Left kidney (tissue), 2 donors: ENCODE data around the gene NRXN2. TPM values are rescaled to one million over a fixed set of nuclear protein-coding genes. Genes with fewer than 3 reads are reported as not detected.
"Not testable (repeated sequence)": the region's sequence is repeated elsewhere in the genome, so short reads cannot be mapped to it uniquely, and the experiment has no call there.

Experiments used
- DNase-seq: peaks from one replicate; pipeline ENCODE4 v3.0.0-alpha.2; 2013
- polyA plus RNA-seq: library from polyadenylated mRNA; unstranded; fragments of 120-200 nt; gene quantifications from one replicate; pipeline ENCODE4 v1.2.1, GENCODE V29; 2013; ENCODE audit not compliant: insufficient read length

NRXN2 gene
- polyA plus RNA-seq, 1 donor: 14.9 TPM

DNA sequence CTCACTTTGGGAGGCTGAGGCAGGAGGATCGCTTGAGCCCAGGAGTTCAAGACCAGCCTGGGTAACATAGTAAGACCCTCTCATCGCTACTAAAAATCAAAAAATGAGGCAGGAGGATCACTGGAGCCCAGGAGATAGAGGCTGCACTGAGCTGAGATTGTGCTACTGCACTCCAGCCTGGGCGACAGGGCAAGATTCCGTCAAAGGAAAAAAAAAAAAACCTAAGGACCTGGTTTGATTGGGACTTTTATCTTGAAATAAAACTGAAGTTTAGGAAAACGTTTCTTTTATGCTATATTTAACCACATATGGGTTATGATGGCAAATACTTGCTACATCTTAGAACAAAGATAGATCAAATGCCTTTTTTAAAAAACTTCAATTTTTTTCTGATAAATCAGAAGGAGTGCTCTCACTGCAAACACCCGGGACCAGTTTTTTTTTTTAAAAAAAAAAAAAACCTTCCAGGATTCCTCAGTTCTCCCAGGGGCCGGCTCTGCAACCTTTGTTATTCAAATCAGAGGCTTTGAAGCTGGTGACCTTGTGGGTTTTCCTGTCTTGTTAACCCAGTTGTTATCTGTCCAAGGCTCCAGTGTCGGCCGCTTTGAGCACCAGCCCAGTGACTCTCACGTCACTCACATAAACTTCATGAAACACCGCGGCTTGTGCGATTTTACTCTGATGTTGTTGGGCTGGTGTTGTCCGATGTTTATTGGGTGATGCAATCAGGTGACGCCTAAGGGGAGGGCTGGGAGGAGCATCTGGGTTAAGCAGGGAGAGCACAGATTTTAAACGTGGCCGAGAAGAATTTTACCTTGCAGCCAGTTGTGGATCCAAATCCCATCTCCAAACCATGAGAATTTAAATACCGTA is 156.7 kb downstream of the NRXN2 start:
- peak; percentile 88 for DNase-seq

DNA sequence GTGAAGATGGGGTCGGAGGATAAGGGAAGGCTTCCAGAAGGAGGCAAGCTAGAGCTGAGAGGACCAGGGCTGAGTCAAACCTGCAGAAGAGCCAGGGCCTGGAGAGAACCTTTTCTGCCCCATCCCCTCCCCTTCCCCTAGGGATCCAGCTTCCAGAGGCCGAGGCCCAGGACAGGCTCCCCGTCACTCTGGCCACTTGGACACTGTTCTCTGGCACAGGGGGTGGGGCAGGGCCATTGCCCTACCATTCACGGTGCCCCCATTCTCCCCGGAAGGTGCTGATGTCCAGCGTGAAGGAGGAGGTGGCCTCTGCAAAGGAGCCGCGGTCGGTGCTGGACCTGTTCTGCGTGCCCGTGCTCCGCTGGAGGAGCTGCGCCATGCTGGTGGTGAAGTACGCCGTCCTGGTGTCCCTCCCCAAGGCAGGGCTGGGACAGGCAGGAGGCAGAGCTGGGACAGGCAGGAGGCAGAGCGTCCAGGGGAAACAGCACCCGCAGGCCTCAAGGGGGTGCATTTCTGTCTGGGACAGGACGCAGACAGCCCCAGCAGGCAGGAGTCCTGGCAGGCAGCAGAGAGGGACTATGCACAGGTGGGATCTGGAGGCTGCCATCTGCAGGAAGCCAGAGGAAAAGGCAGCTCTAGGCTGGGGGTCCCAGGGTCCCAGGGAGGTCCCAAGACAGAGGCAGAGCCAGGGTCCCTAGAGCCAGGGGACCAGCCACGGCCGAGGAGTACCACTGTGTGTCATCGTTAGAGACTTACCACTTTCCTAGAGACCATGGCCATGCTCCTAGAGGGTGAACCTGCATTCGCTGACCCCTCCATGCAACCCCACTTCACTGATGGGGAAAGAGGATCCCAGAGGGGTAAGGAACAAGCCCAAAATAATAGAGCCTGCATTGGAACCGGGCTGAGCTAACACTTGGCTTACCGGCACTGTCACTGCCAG is 157.8 kb downstream of the NRXN2 start:
- DNase-seq: no peak

DNA sequence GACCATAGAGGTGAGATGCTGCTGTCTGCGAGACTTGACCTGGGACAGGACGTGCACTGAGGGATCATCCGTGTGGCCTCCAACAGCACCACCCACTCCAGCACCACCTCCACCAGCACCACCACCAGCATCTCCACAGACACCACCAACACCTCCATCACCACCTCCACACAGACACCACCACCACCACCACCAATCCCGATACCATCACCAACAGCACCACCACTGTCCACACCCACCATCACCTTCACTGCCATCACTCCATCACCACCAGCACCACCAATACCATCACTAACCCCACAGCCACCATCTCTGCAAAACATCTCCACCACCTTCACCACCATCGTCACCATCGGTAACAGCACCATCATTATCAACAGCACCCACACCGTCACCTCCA is 158.6 kb downstream of the NRXN2 start:
- DNase-seq: no peak

DNA sequence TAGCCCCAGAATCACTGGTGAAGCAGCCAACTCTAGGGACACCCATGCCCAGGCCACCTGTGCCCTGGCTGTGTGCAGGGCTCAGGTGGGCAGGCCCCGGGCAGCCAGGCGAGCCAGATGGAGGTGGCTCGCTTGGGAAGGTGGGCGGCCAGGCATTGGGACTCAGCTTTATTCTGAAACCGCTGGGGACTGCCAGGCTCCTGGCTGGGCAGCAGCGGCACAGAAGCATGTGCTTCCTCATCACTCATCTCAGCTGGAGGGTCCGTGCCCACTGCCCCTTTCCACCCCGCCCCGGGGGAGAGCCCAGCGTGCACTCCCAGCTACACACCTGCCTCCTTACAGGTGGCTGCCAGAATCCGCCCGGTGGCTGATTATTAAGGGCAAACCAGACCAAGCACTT is 159.0 kb downstream of the NRXN2 start:
- no peak for DNase-seq

- DNase-seq: no peak
Measured at GRCh38 chr11:64562723-64563351, 160.2 kb downstream of the NRXN2 start.

GRCh38 chr11:64561984-64562722 is 160.8 kb downstream of the NRXN2 start:
- no peak for DNase-seq

DNA sequence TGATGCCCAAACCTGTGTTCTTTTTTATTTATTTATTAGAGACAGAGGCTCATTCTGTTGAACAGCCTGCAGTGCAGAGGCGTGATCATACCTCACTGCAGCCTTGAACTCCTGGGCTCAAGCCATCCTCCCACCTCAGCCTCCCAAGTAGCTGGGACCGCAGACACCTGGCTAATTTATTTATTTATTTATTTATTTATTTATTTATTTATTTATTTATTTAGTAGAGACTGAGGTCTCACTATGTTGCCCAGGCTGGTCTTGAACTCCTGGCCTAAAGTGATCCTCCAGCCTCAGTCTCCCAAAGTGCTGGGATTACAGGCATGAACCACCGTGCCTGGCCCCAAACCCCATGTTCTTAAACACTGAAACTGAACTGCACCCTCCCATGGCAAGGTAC is 161.6 kb downstream of the NRXN2 start:
- DNase-seq: not testable (repeated sequence)

DNA sequence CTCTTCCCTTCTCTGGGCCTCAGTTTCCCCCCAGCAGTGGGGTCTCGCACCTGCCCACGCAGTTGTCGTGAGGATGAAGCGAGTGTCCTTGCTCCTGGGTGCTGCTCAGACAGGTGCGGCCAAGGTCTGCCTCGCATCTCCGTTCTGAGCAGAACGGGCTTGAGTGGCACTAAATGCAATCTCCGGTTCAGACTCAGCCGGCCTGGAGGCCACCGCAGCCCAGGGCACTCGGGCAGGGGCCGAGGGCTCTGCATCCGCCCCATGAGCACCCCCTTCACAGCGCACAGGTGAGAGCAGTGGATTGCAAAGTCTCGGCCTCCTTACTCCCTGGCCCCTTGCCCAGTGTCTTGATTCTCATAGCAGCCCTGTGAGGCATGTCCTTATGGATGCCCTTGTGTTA is 162.1 kb downstream of the NRXN2 start:
- no peak for DNase-seq

- DNase-seq: no peak
Measured at GRCh38 chr11:64560139-64560771, 162.7 kb downstream of the NRXN2 start.

GRCh38 chr11:64559351-64560138 is 163.5 kb downstream of the NRXN2 start:
- DNase-seq: peak; percentile 59

DNA sequence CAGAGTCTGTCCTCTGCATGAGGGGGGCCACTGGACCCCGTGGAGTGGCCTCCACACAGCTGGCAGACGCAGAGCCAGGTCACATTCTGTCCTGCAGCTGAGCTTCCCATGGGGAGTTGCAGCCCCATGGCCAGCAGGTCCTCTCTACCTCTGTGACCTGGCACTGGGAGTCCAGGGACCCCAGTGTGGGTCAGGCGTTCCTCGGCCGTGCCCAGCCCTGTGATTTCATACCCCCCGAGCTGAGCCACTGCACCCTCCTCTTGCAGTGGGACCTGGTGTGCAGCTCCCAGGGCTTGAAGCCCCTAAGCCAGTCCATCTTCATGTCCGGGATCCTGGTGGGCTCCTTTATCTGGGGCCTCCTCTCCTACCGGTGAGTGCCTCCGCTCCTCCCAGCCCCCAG is 164.1 kb downstream of the NRXN2 start:
- DNase-seq: no peak

DNA sequence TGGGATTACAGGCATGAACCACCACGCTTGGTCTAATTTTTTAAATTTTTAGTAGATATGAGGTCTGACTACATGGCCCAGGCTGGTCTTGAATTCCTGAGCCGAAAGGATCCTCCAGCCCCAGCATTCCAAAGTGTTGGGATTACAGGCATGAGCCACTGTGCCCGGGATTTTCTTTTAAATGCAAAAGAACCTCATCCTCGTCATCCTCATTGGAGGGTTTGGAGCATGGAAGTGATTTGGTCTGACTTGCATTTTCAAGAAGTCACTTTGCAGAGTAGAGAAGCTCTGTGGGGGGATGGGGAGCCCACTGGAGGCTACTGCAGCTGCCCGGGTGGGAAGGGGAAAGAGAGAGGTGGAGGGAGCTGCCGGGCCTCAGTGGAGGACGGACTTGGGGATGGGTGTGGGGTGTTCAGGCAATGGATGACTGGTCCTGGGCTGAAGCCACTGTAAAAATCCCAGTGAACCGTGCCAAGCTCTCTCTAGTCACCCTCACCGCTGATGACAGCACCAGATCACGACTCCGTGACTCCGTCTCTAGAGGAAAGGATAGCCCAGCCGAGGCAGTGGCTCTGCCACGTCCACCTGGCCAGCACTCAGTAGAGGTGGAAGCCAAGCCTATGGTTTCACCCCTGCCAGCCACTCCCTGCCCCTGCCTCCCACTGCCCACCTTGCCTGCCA is 164.8 kb downstream of the NRXN2 start:
- no peak for DNase-seq

DNA sequence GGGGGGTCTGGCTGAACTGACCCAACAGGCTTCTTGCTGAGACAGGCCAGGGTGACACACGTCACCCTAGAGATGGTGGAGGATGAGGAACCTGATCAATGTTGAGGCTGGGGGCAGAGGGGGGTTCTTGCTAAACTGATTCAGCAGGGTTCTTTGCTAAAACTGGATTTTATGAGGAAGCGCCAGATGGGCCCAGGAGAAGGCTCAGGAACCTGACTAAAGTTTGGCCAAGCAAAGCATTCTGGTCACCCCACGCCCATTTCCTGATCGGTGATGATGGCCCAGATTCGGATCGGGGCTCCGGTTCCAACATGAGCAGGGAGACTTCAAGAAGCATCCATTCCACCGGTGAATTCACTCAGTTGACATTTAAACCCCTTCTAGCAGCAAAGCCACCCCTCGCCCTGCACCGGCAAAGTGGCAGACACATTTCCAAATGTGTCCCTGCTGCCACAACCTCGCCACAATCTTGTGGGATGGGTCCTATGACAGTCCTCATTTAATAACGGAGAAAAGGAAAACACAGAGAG is 166.2 kb downstream of the NRXN2 start:
- no peak for DNase-seq

Other genes starting within 250 kb of the NRXN2 start
- 29.3 TPM for gene SLC22A11, start 167.3 kb downstream of the NRXN2 start, polyA plus RNA-seq
- gene SLC22A12, start 132.0 kb downstream of the NRXN2 start, polyA plus RNA-seq: 3.8 TPM
- 2.6 TPM for gene RASGRP2, start 20.9 kb upstream of the NRXN2 start, polyA plus RNA-seq
- gene PYGM, start 36.8 kb upstream of the NRXN2 start, polyA plus RNA-seq: 1.8 TPM
- gene SF1, start 55.3 kb upstream of the NRXN2 start, polyA plus RNA-seq: 520 TPM
- 17.4 TPM for gene MAP4K2, start 80.0 kb upstream of the NRXN2 start, polyA plus RNA-seq
- 36.6 TPM for gene MEN1, start 87.4 kb upstream of the NRXN2 start, polyA plus RNA-seq
- 5.4 TPM for gene CDC42BPG, start 121.5 kb upstream of the NRXN2 start, polyA plus RNA-seq
- gene EHD1, start 155.4 kb upstream of the NRXN2 start, polyA plus RNA-seq: 56.5 TPM
- gene ATG2A, start 194.0 kb upstream of the NRXN2 start, polyA plus RNA-seq: 16.4 TPM
- gene PPP2R5B, start 201.5 kb upstream of the NRXN2 start, polyA plus RNA-seq: 18.5 TPM
- gene GPHA2, start 212.7 kb upstream of the NRXN2 start, polyA plus RNA-seq: 2.6 TPM
- gene MAJIN, start 248.9 kb upstream of the NRXN2 start, polyA plus RNA-seq: 0.88 TPM